ENCODE data around the gene PTPRG.

GRCh38 chr3:61718565-61718964 lies 157.2 kb downstream of the PTPRG start:
- no peak for TF ChIP-seq CTCF (IDR thresholded peaks at IDR 0.05; ENCODE audit: low read depth, low read length)
- TF ChIP-seq EZH2phosphoT487 (IDR thresholded peaks at IDR 0.05; ENCODE audit: low read depth) = no peak

Measured in OCI-LY3 (cell line).